OCI-LY3 (cell line): Measurements from ENCODE around the gene LYST.

ENCODE experiments used
- H2AFZ ChIP-seq: fragments of 200-600, 300-600 bp; shearing (Covaris generic); 2 replicates; pipeline ENCODE4 v1.6.0; 2014; ENCODE audit warnings: antibody characterized with exemption, low read depth, low read length
- H3K27ac ChIP-seq: fragments of 200-600, 300-600 bp; sonication (generic); 2 replicates; pipeline ENCODE4 v1.5.1; 2014; ENCODE audit warnings: mild to moderate bottlenecking, low read length, moderate library complexity, mixed read lengths
- H3K27me3 ChIP-seq: fragments of 200-600, 300-600 bp; sonication (generic); 2 replicates; pipeline ENCODE4 v1.6.1; 2014; ENCODE audit warnings: low read depth, low read length, mixed read lengths
- H3K36me3 ChIP-seq: fragments of 200-600, 300-600 bp; sonication (generic); replicated peaks from 2 replicates; pipeline ENCODE3; 2014; ENCODE audit warnings: low read depth, low read length, mixed read lengths
- H3K4me1 ChIP-seq: fragments of 300-600, 200-600 bp; sonication (generic); 2 replicates; pipeline ENCODE4 v1.6.1; 2014; ENCODE audit warnings: low read length, mixed read lengths
- H3K4me2 ChIP-seq: fragments of 200-600, 300-600 bp; sonication (generic); 2 replicates; pipeline ENCODE4 v1.6.1; 2014; ENCODE audit warnings: low read length, mixed read lengths
- H3K4me3 ChIP-seq: fragments of 300-600, 200-600 bp; sonication (generic); 2 replicates; pipeline ENCODE4 v1.5.1; 2014; ENCODE audit warnings: antibody characterized with exemption, mild to moderate bottlenecking, low read length, moderate library complexity
- H3K79me2 ChIP-seq: fragments of 300-600, 200-600 bp; shearing (Covaris generic); 2 replicates; pipeline ENCODE4 v1.6.1; 2014; ENCODE audit warnings: mild to moderate bottlenecking, low read length, mixed read lengths
- H3K9ac ChIP-seq: fragments of 300-600, 200-600 bp; shearing (Covaris generic); 2 replicates; pipeline ENCODE4 v1.6.0; 2014; ENCODE audit warnings: mild to moderate bottlenecking, low read length, moderate library complexity
- H3K9me3 ChIP-seq: fragments of 200-600, 300-600 bp; shearing (Covaris generic); 2 replicates; pipeline ENCODE4 v1.6.1; 2014; ENCODE audit warnings: low read length, mixed read lengths; ENCODE audit not compliant: insufficient read depth
- H4K20me1 ChIP-seq: fragments of 200-600, 300-600 bp; sonication (generic); 2 replicates; pipeline ENCODE4 v1.6.1; 2016; ENCODE audit warnings: low read length, mixed read lengths; ENCODE audit not compliant: insufficient read depth
- EZH2phosphoT487 ChIP-seq: fragments of 200-600 bp; shearing (Covaris generic); IDR thresholded peaks from 2 replicates; pipeline ENCODE4 v1.6.1; 2018; ENCODE audit warnings: antibody characterized with exemption, mixed run types, low read depth
- TF ChIP-seq, protein P1 (sequence below): fragments of 200-600, 300-600 bp; sonication (generic); IDR thresholded peaks from 2 replicates; pipeline ENCODE4 v1.5.1; 2014; ENCODE audit warnings: antibody characterized with exemption, low read length, low read depth

LYST gene

DNA sequence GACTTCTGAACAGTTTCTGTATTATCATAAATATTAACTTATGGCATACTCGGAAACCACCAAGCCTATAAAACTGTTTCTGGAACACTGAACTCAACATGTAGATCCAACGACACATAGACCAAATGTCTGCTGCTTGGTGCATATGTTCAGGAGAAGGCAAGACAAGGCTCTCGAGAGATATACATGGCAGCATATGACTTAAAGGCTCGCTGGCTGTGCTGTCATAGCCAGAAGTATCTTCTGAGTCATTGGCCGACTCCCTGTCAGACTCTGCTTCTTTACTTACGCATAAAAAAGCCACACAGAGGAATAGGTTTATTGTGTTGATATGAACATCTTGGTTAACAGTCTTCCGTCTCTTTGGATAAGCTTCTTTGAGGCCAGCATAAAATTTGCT lies 60.6 kb downstream of the LYST start:
- no peaks in the 10 kb centered on the region for H3K79me2 ChIP-seq
- no peaks in the 10 kb centered on the region for H3K36me3 ChIP-seq
- no peak overlapping the region for H3K27ac ChIP-seq
- no peak overlapping the region for H3K4me2 ChIP-seq
- no peaks in the 10 kb centered on the region for H3K9me3 ChIP-seq
- H3K4me3 ChIP-seq = no peak overlapping the region
- no peak overlapping the region for H2AFZ ChIP-seq
- H3K27me3 ChIP-seq = no peaks in the 10 kb centered on the region
- peaks cover 8% of the 10 kb centered on the region for H3K4me1 ChIP-seq
- no peak overlapping the region for H3K9ac ChIP-seq
- H4K20me1 ChIP-seq = no peaks in the 10 kb centered on the region
- TF ChIP-seq, protein P1, sequence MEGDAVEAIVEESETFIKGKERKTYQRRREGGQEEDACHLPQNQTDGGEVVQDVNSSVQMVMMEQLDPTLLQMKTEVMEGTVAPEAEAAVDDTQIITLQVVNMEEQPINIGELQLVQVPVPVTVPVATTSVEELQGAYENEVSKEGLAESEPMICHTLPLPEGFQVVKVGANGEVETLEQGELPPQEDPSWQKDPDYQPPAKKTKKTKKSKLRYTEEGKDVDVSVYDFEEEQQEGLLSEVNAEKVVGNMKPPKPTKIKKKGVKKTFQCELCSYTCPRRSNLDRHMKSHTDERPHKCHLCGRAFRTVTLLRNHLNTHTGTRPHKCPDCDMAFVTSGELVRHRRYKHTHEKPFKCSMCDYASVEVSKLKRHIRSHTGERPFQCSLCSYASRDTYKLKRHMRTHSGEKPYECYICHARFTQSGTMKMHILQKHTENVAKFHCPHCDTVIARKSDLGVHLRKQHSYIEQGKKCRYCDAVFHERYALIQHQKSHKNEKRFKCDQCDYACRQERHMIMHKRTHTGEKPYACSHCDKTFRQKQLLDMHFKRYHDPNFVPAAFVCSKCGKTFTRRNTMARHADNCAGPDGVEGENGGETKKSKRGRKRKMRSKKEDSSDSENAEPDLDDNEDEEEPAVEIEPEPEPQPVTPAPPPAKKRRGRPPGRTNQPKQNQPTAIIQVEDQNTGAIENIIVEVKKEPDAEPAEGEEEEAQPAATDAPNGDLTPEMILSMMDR = no peak
- TF ChIP-seq EZH2phosphoT487 = no peak

DNA sequence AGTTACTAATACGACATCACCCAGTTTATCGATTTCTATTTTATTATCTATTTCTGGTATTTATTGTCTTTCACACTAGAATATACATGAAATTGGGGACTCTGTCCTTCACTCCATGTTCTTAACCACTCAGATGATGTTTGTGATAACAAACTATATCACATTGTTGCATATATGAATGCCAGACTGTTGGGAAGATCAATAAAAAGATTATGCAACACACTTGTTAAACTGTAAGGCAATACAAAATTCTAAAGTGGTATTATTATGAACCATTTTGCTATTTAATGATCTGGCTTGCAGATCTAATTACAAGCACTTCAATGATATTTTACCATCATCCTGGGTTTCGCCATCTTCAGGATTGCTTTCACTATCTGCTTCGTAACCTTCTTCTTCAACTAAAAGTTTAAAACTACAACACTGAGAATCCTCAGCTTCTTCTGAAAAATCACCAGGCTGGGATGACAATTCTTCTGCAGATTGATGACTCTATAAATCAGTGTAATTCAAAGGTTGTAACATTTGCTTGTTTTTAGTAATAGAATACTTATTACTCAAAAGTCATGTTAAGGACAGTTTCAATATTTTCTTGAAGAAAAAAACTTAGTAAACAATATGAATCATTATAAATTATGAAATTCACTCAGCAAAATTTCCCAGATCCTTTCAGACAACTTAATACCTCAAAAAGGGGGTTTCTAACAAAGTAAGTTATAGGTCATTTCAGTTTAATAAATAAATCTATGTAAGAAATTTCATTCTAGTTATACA lies 63.9 kb downstream of the LYST start:
- Histone ChIP-seq H3K27ac (no peak overlapping the region), H2AFZ (no peak overlapping the region), H3K36me3 (no peaks in the 10 kb centered on the region), H3K4me3 (no peak overlapping the region), H4K20me1 (no peaks in the 10 kb centered on the region), H3K9ac (no peak overlapping the region), H3K27me3 (no peaks in the 10 kb centered on the region), H3K9me3 (no peaks in the 10 kb centered on the region), H3K79me2 (no peaks in the 10 kb centered on the region), H3K4me2 (no peak overlapping the region), H3K4me1 (peaks cover 8% of the 10 kb centered on the region)
- TF ChIP-seq, protein P1 = no peak
- TF ChIP-seq EZH2phosphoT487 = no peak

DNA sequence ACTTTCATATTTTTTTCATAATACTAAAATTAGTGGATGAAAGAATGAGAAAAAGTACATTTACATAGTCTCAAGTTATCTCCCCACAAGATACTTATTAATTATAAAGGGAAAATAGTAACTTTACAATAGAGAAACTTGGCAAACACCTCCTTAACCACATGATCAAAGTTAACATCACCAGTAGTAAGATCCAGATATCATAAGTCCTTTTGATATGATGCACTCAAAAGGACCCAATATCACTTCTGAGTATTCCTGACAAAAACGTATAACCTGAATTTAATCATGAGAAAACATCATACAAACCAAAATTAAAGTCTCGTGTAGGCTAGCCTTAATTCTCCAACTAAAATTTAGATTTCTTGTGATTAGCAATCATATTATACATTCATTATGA lies 67.4 kb downstream of the LYST start:
- Histone ChIP-seq H3K4me1 (peaks cover 8% of the 10 kb centered on the region), H3K4me2 (no peak overlapping the region), H3K79me2 (no peaks in the 10 kb centered on the region), H4K20me1 (no peaks in the 10 kb centered on the region), H2AFZ (no peak overlapping the region), H3K27ac (no peak overlapping the region), H3K4me3 (no peak overlapping the region), H3K9ac (no peak overlapping the region), H3K36me3 (no peaks in the 10 kb centered on the region), H3K9me3 (no peaks in the 10 kb centered on the region), H3K27me3 (no peaks in the 10 kb centered on the region)
- TF ChIP-seq EZH2phosphoT487 = no peak
- TF ChIP-seq, protein P1 = no peak

DNA sequence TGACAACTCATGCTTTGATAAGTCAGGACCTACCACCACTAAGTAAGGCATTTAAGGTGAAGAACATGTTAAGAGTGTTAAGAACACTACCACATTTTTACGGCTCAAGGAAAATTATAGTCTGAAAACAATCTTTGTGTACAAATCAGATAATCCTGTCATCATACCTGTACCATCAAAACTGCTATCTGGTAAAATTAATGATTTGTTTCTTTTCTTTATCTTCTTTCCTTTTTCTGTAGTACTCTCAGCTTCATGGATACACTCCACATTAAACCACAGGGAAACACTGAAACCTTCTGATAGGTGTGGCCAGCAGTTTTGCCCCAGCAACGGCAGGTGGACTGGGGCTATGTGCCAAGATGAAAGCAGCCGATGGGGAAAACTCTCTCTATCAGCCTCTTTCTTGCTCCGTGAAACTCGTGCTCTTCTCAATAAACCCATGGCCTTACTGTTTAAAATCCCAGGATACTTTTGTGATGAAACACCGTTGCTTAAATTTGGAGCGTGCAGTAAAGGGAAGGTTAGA lies 75.1 kb downstream of the LYST start:
- H3K79me2 ChIP-seq = no peaks in the 10 kb centered on the region

More for the DNA sequence above, 75.1 kb downstream of the LYST start:
- H3K9me3 ChIP-seq = no peaks in the 10 kb centered on the region
- H3K36me3 ChIP-seq = no peaks in the 10 kb centered on the region
- H3K4me2 ChIP-seq = no peak overlapping the region
- TF ChIP-seq, protein P1 = no peak
- H3K27ac ChIP-seq = no peak overlapping the region
- H2AFZ ChIP-seq = no peak overlapping the region
- no peak overlapping the region for H3K4me3 ChIP-seq
- no peak overlapping the region for H3K9ac ChIP-seq
- H4K20me1 ChIP-seq = no peaks in the 10 kb centered on the region
- H3K4me1 ChIP-seq = peaks cover 15% of the 10 kb centered on the region
- no peaks in the 10 kb centered on the region for H3K27me3 ChIP-seq
